Glomerular visceral epithelial cell (primary cell): ENCODE results near the gene ADSS1.

Source experiments
- DNase-seq: peaks from one replicate; pipeline ENCODE4 v3.0.0-alpha.2; 2016; ENCODE audit errors: extremely low spot score

Gene ADSS1

DNA sequence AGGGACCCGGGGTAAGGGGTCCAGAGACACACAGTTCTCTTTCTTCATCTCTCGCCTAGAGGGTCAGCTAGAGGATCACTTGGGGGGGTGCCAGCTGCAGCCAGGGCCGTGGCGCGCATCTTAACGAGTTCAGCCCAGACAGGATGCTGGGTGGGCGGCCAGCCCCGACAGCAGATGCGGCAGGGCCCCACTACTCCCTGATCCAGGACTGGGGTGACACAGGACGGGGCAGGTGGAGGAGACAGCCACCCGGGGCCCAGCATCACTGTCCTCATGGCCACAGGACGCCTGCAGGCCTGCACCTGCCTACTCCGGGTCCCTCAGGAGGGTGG lies 58.7 kb downstream of the ADSS1 start:
- no peak for DNase-seq

DNA sequence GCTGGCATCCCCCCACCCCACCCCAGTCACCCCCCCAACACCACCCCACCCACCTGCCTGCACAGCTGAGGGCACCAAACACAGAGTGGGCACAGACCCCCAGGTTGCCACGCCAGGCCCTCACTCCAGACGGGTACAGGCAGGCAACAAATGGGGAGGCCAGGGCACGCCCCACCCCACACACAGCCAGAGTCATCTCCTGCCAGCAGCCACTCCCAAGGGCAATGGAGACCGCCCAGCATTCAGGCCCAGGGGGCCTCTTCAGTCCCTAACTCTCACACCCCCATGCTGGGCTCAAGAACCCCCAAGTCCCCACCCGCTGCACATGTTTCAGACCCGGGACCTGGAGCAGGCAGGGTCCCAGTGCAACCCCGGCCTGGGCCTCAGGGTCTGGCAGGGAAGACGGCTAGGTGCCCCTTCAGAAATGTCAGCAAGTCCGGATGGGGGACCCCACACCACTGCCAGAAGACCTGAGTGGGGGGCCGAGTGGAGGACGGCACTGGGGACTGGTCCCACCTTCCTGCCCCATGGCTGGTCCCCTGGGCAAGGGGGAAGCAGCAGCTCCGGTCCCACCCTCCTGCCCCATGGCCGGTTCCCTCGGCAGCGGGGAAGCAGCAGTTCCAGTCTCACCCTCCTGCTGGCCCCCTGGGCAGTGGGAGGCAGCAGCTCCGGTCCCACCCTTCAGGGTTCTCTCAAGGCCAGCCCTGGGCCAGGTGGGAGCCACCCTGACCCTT lies 59.6 kb downstream of the ADSS1 start:
- DNase-seq: no peak

DNA sequence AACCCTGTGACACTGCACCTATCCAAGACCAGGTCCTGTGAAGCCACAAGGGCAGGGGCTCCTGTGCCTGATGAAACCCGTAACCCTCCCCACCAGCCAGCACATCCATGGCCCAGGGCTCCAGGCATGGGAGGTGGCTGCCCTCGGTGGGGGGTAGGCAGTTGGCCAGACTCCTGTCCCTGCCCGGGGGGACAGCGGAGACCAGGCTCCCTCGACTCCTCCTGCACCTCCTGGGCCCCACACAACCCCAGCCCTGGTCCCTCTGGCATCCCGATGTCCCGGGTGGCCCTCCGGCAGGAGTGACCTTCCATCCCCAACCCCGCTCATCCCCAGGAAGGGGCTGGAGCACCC lies 60.2 kb downstream of the ADSS1 start:
- DNase-seq: no peak

DNA sequence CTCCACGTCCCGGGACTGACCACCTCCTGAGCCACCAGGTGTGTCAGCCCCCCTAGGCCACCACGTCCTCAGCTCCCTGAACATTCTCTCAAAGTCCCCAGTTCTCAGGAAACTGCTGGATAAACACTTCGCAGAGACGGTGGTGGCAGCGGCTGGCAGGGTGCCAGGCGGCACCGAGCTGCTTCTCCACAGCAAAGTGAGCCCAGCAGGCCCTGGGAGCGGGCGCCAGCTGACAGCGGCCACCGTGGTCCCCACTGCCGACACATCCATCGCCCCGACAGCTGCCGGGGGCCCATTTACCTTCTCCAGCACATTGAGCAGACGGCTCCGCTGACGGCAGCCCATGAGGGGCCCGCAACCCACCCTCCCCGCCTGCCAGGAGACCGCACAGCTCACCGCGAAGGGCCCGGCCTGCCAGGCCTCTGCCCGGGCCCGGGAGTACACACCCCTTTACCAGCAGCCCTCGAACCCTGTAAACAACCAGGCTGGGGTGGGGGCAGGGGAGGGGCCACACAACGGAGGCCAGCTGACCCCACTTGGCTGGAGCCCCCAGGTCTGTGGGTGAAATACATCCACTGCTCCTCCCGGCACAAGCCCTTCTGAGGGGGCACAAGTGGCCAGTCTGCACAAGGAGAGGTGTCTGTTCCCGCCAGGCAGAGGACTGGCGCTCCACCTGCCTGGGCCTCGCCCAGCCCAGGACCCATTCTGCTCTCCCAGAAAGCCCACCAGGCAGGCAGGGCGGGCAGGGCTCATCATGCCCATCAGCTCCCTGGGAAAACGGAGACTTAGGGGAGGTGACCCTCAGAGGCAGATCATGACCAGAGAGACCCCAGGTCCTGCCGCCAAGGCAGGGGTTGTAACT lies 61.0 kb downstream of the ADSS1 start:
- DNase-seq: no peak

DNA sequence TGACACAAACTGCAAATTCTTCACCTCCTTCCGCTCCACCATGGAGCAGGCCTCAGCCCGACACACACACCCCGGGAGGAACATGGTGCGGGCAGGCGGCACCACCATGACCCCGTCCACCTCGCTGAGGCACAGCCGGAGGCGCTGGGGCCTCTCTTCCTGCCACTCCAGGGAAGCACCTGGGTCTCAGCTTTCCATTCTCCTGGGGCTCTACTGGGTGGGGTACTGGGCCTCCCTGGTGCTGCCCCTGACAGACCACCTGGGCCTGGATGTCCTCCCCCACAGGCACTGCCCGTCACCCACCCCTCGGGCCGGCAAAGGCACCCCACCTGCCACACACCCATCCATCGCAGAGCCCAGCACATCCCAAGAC lies 61.7 kb downstream of the ADSS1 start:
- no peak for DNase-seq

DNA sequence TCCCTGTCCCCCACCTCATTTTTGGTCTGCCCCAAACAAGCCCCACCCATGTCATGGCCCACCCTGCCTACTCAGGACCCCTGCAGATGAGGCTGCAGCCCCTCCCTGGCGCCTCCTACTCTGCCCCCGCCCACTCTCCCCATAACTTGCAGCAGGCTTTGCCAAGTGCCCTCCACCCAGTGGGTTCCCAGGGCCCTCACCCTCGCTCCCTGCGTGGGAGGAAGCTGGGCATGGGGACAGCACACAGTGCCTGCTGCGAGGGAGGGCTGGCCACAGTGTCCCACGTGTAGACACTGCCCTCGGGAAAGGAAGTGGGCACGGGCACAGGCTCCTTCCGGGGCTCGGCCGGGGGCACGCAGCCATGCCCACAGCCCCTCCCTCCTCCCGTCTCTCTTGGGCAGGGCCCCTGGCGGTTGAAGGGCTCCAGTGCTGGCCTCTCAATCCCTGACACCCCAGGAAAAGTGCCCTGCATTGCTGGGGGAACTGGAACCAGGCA lies 62.1 kb downstream of the ADSS1 start:
- no peak for DNase-seq

DNA sequence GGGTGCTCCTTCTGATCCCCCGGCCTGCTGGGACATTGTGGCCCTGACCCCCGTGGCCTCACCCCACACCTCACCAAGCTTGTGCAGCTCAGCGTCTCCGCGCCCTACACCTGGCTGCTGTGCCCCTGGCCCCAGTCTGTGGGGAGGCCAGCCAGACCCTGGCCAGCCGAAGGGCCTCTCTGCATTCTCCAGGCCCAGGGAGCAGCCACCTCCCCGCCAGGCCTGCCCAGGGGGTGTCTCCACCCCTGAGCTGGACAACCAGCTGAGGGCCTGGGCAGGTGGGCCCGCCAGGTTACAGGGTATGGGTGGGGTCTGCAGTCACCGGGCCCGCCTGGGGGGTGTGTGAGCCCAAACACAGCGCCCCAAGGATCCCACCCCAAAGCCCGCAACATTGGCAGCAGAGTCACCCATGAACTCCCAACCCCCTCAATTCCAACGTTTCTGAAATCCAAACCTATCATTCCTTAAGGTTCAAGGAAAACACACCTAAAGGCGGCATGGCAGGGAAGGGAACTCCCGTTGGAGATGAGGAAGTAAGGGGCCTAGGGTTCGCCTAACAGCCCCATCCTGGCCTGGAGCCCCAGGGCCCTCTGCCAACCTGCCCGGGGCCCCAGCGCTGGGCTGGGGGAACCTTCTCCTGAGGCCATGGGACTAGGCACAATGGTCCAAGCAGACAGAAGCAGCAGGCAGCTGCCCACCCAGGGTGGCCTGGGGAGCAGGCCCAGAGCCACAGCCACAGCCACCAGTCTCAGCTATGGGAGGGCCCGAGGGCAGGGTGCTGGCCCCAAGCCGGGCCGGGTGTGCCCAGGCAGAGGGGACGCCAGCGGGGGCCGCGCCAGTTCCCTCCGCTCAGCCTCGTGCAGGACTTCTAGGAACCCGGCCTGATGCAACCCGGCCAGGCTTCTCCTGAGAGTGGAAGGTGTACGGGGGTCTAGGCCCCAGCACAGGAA lies 63.0 kb downstream of the ADSS1 start:
- DNase-seq: no peak

DNA sequence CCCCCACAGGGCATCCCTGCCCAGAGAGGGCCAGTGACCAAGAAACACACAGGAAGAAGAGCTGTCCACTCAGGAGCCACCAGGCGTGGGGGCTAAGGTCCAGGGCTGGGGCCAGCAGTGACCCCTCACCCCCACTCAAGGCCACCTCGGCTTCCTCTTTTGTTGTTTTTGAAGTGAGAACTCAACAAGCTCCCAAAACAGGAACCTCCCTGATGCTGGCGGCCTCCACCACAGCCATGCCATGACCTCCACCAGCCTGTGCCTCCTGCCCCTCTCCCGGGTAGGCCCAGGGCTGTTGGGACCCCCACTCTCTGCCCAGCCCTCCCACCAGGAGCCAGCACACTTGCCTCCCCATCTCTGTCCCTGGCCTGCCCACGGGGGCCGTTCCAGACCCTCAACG lies 63.7 kb downstream of the ADSS1 start:
- no peak for DNase-seq

DNA sequence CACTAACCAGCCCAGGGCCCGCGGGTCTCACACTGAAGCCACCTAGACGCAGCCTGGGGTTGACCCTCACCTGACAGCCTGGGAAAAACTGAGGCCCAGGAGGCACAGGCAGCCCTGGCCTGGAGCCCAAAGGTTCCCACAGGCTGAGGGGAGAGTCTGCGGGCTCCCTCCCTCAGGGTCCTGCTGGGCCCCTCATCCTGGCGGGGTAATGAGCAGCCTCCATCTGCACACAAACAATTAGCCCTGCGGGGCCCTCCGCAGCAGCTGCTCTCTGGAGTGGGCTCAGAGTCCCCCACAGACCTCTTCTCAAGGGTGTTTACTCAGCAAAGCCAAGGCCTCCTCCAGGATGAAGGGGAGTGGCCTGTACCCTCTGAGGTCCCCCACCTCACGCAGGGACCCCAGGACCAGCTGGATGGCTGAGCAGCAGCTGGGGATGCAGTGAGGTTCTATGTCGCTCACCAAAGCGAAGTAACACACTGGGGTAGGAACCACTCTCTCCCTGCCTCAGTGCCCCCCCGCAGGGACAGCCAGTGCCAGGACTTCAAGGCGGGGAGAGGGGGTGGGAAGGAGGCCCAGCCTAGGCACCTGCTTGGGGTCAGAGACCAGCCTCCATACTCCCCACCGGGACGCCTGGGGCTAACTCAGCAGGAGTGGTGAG lies 64.3 kb downstream of the ADSS1 start:
- DNase-seq: no peak

DNA sequence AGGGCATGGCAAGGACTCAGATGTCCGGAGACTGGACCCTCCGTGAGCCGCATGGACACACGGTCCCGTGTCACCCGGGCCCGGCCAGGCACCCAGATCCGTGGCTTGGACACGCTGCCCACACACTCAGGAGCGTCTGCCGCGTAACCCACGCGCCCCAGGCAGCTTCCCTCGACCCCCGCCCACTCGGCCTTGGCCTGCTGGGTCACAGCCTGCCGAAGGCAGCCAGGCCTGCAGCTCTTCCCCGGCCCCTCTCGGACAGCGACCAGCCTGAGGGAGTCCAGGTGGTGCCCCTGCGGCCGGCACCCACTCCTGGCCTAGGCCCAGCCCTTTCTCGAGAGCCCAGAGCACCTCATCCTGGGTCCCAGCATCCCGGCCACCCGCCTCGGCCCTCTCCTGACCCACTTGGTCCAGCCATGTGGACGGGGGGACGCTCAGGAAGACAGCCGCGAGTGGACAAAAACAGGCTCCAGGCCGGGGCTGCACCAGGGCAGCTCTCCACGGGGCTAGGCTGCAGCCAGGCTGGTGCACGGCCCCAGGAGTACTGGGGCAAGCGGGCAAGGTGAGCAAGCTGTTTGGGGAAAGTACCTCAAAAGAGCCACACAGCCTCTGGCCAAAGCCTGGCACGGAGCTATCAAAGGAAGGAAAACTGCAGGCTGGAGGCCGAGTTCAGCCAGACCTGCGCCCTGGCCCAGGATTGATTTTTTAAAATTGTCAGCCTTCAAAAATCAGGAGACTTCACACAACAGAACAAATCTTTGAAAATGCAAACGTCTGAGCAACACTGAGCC lies 65.0 kb downstream of the ADSS1 start:
- no peak for DNase-seq

DNA sequence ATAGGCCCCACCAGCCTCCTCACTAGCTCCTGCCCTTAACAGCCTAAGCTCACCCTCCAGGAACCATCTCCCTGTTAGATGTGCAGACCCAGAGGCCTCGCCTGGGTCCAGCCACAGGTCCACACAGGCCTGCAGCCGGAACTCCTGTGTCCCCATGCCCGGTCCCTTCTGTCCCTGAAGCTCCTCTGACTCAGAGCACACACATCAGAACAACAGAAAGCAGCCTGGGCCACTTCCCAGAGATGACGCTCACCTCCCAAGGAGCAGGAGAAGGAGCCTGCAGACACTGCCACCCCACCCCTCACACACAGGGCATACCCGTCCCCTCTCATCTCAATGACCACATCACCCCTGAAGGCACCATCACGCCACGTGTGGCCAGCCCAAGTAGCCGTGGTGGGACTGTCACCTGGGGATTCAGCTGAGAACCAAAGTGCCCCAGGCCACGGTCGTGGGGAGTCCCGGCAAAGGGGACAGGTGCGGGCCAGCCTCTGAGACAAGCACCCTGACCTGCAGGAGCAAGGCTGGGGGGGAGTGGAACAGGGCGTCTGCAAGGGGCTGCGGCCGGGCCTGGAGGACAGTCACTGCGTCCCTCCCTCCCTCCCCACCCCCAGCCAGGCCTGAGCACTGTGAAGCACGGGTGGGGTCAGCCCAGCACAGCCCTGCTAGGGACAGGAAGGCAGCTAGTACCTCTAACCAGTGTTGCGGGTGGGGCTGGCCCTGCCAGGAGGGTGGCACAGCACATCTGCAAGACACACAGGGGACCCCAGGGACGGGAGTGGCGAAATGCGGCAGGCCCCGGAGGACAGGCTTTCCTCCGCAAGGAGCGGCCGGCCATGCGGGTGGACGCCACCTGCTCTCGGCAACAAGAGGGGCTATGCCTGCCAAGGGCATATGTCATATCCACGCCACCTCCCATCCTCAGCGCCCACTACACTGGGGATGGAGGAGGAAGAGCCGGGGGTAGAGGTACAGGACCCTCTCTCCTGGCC lies 66.0 kb downstream of the ADSS1 start:
- no peak for DNase-seq

DNA sequence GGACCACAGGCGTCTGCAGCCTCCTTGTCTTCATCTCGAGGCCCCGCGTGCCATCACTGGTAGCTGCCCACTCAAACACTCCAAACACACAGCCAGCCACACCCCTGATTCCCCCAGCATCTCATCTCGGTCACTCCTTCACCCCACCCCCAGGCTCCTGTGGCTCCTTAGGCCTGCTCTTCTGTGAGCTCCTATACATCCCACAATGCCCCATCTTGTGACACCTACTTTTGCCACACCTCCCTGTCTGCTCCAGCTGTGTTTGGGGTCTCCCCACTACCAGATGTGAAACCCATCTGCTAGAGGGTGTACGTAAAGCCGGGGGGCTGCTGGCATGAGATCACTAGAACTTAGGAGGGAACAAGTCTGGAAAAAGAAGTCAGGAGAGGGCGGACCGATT lies 67.4 kb downstream of the ADSS1 start:
- DNase-seq: no peak

DNA sequence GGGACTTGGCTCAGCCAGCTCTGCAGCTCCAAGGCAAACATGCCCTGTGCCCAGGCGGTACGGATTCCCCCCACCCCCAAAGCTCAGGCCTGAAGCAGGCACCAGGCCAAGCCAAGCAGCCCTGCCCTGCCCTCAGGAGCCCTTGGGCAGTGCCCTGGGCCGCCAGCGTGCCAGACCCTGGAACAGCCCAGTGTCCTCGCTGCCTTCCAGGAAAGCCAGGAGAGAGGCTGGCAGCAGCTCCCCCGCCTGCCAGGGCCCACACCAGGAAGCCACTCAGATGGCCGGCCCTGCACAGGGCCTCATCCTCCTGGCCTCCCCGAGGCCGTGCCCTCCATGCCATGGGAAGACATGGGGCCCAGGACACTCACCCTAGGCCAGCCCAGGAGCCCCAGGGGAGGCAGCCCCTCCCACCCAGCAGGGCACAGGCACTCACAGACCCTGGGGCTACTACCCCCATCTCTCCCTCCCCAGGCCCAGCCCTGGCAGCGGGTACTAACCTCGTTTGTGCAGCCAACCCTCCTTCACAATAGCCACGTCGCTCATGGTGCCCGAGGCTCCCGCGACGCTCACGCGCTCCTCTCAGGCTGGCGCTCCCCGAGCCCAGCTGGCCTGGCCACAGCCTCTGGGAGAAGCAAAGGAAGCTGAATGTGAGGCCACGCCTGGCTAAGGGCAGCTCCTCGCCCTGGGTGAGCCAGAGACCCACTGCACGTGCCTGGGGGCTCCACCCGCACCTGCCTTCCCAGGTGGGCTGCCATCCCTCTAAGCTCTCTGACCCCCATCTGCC lies 68.3 kb downstream of the ADSS1 start:
- no peak for DNase-seq

DNA sequence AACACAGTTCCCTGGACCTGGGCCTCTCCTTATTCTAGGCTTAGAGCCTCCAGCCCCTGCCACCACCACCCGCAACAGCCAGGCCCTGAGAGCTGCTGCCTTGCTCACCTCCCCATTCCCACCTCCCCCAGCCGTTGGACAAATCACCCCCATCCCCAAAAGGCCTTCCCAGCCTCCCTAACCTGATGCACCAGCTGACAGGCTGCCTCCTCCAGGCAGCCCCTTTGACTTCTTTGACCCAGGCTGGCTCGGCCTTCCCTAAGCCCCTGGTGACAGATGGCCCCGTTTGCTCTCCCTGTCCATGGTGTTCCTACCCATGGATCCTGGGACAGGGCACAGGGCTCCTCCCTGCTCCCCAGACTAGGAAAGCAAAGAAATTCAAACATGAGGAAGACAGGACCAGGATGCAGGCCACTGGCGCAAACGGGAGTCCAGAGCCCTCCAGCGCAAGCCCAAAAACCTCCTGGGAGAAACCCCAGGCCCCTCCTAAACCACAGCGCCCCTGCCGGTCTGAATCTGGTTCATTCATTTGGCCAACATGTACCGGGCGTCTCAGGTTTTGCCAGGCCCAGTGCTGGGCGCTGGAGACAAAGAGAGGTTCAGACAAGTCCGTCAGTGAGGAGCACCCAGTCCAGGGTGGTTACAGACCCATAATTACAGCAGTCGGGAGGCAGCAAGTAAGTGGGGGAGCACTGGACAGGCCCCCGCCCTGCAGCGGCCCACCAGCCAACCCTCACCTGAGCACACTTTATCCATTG lies 69.1 kb downstream of the ADSS1 start:
- no peak for DNase-seq

DNA sequence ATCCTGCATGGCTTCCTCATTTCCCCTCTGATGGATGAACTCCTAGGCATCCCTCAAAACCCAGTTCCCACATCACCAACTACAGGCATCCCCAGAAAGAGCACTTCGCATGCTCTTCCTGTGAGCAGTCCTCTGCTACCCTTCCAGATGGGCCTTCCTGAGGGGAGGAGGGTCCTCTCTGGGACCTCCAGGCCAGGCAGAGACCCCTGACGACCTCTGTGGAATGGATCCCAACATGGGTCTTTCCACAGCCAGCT lies 69.6 kb downstream of the ADSS1 start:
- DNase-seq: no peak

DNA sequence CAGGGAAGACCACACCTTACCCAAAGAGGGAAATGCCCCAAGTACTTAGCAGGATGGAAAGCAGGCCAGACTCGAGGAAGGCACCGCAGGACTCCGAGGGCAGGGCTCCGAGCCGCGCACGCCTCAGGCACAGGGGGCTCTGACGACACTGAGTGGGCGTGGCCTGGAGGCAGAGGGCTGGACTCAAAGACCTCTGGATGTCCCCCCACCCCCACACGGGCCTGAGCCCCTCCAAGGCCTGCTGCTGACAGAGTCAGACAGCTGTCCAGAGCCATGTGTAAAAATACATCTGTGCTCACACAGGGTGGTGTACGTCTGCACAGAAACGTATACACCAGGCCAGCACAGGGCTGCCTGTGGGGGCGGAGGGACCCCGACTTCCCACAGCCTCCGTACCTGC lies 70.1 kb downstream of the ADSS1 start:
- DNase-seq: peak; percentile 69

DNA sequence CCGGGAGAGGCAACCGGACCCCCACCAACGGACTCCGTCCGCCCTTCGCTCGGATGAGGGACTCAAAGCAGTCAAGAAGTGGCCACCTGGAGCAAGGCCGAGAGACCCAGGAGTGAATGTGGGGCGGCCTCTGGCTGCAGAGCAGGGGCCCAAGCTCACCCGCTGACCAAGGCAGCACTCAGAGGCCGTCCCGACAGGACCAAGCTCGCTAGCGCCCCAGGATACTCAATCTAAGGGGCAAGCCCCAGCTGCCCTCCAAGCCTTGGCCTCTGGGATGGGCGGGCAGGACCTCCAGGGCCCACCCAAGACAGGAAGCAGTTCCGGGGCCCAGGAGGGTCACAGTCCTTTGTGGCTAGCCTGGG lies 70.6 kb downstream of the ADSS1 start:
- DNase-seq: peak; percentile 42

DNA sequence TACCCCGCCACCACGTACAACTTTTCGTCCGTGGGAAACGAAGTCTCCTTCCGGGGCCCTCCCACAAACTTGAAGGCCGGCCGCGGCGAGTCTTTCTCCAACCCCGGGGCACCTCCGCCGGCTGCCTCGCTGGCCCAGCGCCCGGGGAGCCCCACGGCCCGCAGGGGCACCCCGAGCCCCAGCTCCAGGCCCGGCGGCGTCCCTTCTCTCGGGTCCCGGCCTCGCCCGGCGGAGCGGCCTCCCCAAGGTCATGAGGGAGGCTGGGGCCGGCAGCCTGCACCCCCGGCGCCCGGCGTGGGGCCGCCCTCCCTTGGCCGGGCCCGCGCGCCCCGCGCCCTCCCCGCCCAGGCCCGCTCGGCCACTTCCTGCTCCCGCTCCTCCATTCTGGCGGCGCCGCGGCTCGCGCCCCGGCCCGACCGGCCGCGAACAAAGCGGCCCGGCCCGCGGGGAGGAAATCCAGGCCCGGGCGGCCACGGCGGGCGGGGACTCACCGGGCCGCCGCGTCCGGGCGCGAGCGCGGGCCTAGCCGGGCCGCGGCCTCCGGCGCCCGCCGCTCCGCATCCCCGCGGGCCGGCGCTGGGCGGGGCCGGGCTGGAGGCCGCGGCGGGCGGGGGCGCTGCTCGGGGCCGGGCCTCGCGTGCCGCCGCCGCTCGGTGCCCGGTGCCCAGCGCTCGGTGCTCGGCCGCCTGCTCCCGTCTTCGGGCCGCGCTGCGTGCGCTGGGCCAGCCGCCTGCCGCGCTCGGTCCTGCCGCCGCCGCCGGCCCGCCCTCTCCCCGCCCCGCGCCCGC lies 71.2 kb downstream of the ADSS1 start, which contains the start of gene AKT1:
AKT1 (minus strand) TSS at position 756 of the 788 bp plus-strand sequence. CDS start 3,105 bp downstream, outside the sequence.
- DNase-seq: peak; percentile 69
